ENCODE data around the gene USP7. TPM values are rescaled to one million over a fixed set of nuclear protein-coding genes. Genes with fewer than 3 reads are reported as not detected.

The USP7 gene
- total RNA-seq, 1 donor from 2014 or later, result 136 TPM

GRCh38 chr16:9007177-9007794 is 43.6 kb upstream of the USP7 start:
- DNase-seq (ENCODE audit: low spot score in 2 of 2, unreplicated experiment in 2 of 2), result no peak
- Mint-ChIP-seq H3K36me3 (no peaks in the 10 kb centered on the region), H3K9me3 (no peaks in the 10 kb centered on the region), H3K27me3 (ENCODE audit: low read depth) (peaks cover 4% of the 10 kb centered on the region), H3K4me3 (no peak overlapping the region), H3K27ac (no peak overlapping the region), H3K4me1 (peaks cover 3% of the 10 kb centered on the region)
- TF ChIP-seq, protein P1, sequence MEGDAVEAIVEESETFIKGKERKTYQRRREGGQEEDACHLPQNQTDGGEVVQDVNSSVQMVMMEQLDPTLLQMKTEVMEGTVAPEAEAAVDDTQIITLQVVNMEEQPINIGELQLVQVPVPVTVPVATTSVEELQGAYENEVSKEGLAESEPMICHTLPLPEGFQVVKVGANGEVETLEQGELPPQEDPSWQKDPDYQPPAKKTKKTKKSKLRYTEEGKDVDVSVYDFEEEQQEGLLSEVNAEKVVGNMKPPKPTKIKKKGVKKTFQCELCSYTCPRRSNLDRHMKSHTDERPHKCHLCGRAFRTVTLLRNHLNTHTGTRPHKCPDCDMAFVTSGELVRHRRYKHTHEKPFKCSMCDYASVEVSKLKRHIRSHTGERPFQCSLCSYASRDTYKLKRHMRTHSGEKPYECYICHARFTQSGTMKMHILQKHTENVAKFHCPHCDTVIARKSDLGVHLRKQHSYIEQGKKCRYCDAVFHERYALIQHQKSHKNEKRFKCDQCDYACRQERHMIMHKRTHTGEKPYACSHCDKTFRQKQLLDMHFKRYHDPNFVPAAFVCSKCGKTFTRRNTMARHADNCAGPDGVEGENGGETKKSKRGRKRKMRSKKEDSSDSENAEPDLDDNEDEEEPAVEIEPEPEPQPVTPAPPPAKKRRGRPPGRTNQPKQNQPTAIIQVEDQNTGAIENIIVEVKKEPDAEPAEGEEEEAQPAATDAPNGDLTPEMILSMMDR (IDR thresholded peaks at IDR 0.05; ENCODE audit: unreplicated experiment), result no peak

DNA sequence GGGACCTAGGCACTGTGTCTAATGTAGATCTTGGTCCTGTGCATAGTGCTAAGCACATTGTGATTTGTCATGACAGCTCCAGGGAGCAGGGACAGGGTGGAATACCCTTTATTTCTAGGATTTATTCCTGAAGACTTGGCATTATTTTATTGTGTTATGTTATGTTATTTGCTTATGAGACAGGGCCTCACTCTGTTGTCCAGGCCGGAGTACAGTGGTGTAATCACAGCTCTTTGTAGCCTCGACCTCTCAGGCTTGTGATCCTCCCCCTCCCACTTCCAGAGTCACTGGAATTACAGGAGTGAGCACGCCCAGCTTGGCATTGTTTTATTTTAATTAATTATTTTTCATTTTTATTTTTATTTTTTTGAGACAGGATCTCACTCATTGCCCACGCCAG is 40.5 kb upstream of the USP7 start:
- Mint-ChIP-seq H3K9me3 (no peaks in the 10 kb centered on the region), H3K27ac (no peak overlapping the region), H3K27me3 (ENCODE audit: low read depth) (no peaks in the 10 kb centered on the region), H3K4me3 (no peak overlapping the region), H3K4me1 (peaks cover 3% of the 10 kb centered on the region), H3K36me3 (no peaks in the 10 kb centered on the region)
- no peak for DNase-seq (ENCODE audit: low spot score in 2 of 2, unreplicated experiment in 2 of 2)
- TF ChIP-seq, protein P1 (IDR thresholded peaks at IDR 0.05; ENCODE audit: unreplicated experiment), result no peak

DNA sequence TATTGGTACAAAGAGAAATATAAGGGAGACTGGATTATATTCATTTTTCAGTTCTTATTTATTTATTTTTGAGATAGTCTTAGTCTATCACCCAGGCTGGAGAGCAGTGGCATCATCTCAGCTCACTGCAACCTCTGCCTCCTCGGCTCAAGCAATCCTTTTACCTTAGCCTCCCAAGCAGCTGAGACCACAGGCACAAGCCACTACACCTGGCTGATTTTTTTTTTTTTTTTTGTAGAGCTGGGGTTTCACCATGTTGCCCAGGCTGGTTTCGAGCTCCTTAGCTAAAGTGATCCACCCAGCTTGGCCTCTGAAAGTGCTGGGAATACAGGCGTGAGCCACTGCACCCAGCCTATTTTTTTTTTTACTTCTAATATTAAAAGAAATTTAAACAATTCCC is 40.1 kb upstream of the USP7 start:
- Mint-ChIP-seq H3K36me3 (no peaks in the 10 kb centered on the region), H3K4me1 (peaks cover 1% of the 10 kb centered on the region), H3K27ac (no peak overlapping the region)

GRCh38 chr16:9003322-9003721 is 39.6 kb upstream of the USP7 start:
- TF ChIP-seq, protein P1 (IDR thresholded peaks at IDR 0.05; ENCODE audit: unreplicated experiment), result no peak
- Mint-ChIP-seq H3K27ac (no peak overlapping the region), H3K4me3 (no peak overlapping the region), H3K36me3 (no peaks in the 10 kb centered on the region), H3K9me3 (no peaks in the 10 kb centered on the region), H3K4me1 (no peaks in the 10 kb centered on the region), H3K27me3 (ENCODE audit: low read depth) (no peaks in the 10 kb centered on the region)
- DNase-seq (ENCODE audit: low spot score in 2 of 2, unreplicated experiment in 2 of 2), result no peak

More for the DNA sequence above, 40.1 kb upstream of the USP7 start:
- DNase-seq (ENCODE audit: low spot score in 2 of 2, unreplicated experiment in 2 of 2), result no peak
- TF ChIP-seq, protein P1 (IDR thresholded peaks at IDR 0.05; ENCODE audit: unreplicated experiment), result no peak
- Mint-ChIP-seq H3K4me3 (no peak overlapping the region), H3K27me3 (ENCODE audit: low read depth) (no peaks in the 10 kb centered on the region), H3K9me3 (no peaks in the 10 kb centered on the region)

GRCh38 chr16:9002042-9002441 is 38.3 kb upstream of the USP7 start:
- no peak for DNase-seq (ENCODE audit: low spot score in 2 of 2, unreplicated experiment in 2 of 2)
- TF ChIP-seq, protein P1 (IDR thresholded peaks at IDR 0.05; ENCODE audit: unreplicated experiment), result no peak
- H3K4me3 Mint-ChIP-seq, result no peak overlapping the region
- no peaks in the 10 kb centered on the region for H3K9me3 Mint-ChIP-seq
- H3K4me1 Mint-ChIP-seq, result no peaks in the 10 kb centered on the region
- H3K27me3 Mint-ChIP-seq (ENCODE audit: low read depth), result no peaks in the 10 kb centered on the region
- H3K36me3 Mint-ChIP-seq, result no peaks in the 10 kb centered on the region
- no peak overlapping the region for H3K27ac Mint-ChIP-seq

DNA sequence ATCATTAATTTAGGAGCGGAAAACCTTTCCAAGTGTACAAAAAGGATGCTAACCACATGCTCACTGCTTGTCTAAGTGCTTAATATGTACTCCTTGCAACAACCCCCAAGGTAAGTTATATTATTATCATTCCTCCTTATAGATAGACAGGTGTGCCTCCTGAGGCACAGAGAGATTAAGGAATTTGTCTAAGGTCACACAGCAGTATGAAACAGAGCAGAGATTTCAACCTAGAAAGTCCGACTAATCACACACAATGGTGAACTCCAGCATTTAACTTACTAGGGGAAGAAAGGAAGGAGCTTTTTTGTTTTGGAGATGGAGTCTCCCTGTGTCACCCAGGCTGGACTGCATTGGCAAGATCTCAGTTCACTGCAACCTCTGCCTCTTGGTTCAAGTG is 37.0 kb upstream of the USP7 start:
- Mint-ChIP-seq H3K27ac (no peak overlapping the region), H3K9me3 (no peaks in the 10 kb centered on the region), H3K36me3 (no peaks in the 10 kb centered on the region), H3K27me3 (ENCODE audit: low read depth) (no peaks in the 10 kb centered on the region), H3K4me1 (no peaks in the 10 kb centered on the region), H3K4me3 (no peak overlapping the region)
- no peak for DNase-seq (ENCODE audit: low spot score in 2 of 2, unreplicated experiment in 2 of 2)
- TF ChIP-seq, protein P1 (IDR thresholded peaks at IDR 0.05; ENCODE audit: unreplicated experiment), result no peak
